Ovary (tissue), 9 donors: ENCODE results near the gene COPS4. TPM values are rescaled to one million over a fixed set of nuclear protein-coding genes. Genes with fewer than 3 reads are reported as not detected.
A peak's percentile ranks its signal among the peaks of the same experiment; 100 is the strongest.
"Not testable (repeated sequence)": the region's sequence is repeated elsewhere in the genome, so short reads cannot be mapped to it uniquely, and the experiment has no call there.

Experiments
- DNase-seq, 5 donors: peaks; one replicate each; pipeline ENCODE4 v3.0.0-alpha.2; 2019 to 2020
- H3K27ac ChIP-seq, 2 donors: fragments of 200-600 bp; one replicate each; pipeline versions ENCODE4 v1.5.1 to v1.8.0; 2019 to 2022
- H3K27me3 ChIP-seq: fragments of 200-600 bp; one replicate; pipeline ENCODE4 v1.8.0; 2022
- H3K36me3 ChIP-seq: fragments of 200-600 bp; sonication (generic); one replicate; pipeline ENCODE4 v1.5.1; 2019
- H3K4me1 ChIP-seq: one replicate; pipeline ENCODE4 v1.8.1; 2013; ENCODE audit warnings: mild to moderate bottlenecking, moderate library complexity; ENCODE audit not compliant: insufficient read depth
- H3K4me3 ChIP-seq: fragments of 200-600 bp; sonication (generic); one replicate; pipeline ENCODE4 v1.5.1; 2017
- H3K9me3 ChIP-seq, 2 donors: fragments of 200-600 bp in 1 of 2; sonication (generic) in 1 of 2; one replicate each; pipeline versions ENCODE4 v1.5.1 to v1.8.1; 2013 to 2019; ENCODE audit warnings: mild to moderate bottlenecking in 1 of 2, moderate library complexity in 1 of 2
- CTCF ChIP-seq, 3 donors: fragments of 450-650 bp in 2 of 3; fragments of 200-600 bp in 1 of 3; IDR thresholded peaks; one replicate each; pipeline versions ENCODE4 v1.5.1 to v1.8.0; 2016 to 2022; ENCODE audit warnings: antibody characterized with exemption in 3 of 3, mild to moderate bottlenecking in 1 of 3
- EP300 ChIP-seq: sonication (generic); formaldehyde crosslinking; IDR thresholded peaks from one replicate; pipeline ENCODE4 v1.6.1; 2017; ENCODE audit warnings: antibody characterized with exemption
- POLR2A ChIP-seq: fragments of 450-650 bp; IDR thresholded peaks from one replicate; pipeline ENCODE4 v1.6.1; 2017; ENCODE audit warnings: antibody characterized with exemption, mild to moderate bottlenecking, moderate library complexity
- WGBS, 3 donors: extraction: QIAGEN DNeasy Blood & Tissue Kit in 1 of 3; methylation state at CpG; one replicate each; pipeline versions ENCODE4 v1.1.5 to v1.1.7; 2013 to 2017; 5-methylcytosine and 5-hydroxymethylcytosine counted together
- intact Hi-C, 4 donors: fragments of 100-400 bp; cut with DNase I; formaldehyde crosslinking; loops; one replicate each; pipeline versions ENCODE4 v1.11.0 to v1.15.1; 2022 to 2023
- polyA plus RNA-seq, 2 donors: library from polyadenylated mRNA; stranded (reverse); fragments of 200-250 nt in 1 of 2; fragments of 350-450 nt in 1 of 2; fragmentation: Illumina TruSeq in 1 of 2; extraction: RNeasy Lipid Tissue Mini Kit (QIAGEN cat#74804) in 1 of 2; gene quantifications; one replicate each; pipeline ENCODE4 v1.2.3, GENCODE V29; 2013 to 2014
- total RNA-seq, 7 donors: library from RNA; depleted of rRNA in 2 of 7; stranded (reverse); fragments of >200 nt in 2 of 7; fragmentation: NEBNext Ultra II Directional in 3 of 7; extraction: Animal tissue kit (Norgen Biotek cat#: 25700) in 3 of 7; gene quantifications; one replicate each; pipeline versions ENCODE4 v1.1.0 to v1.2.4, GENCODE V29; 2016 to 2023
- donor health status: DM: no; HTN: no; CAD: no; lungs with moderate emphysema.
- donor health status: DM: no; HTN: no; CAD: no.
- donor health status: Bipolar disorder and iron deficiency.
- donor health status: DM: yes; HTN: yes; CAD: no.
- donor health status: DM: no; HTN: no; CAD: no.
- donor health status: DM: yes; HTN: yes; CAD: no.

Gene COPS4
- total and polyA plus RNA-seq, 9 donors: 30.7 to 45.3 (median 34.1) TPM

GRCh38 chr4:82994834-82995233 lies 40.1 kb upstream of the COPS4 start:
- Histone ChIP-seq H3K4me1 (no peaks in the 10 kb centered on the region), H3K9me3 (no peaks in the 10 kb centered on the region), H3K4me3 (no peak overlapping the region), H3K36me3 (no peaks in the 10 kb centered on the region), H3K27me3 (no peaks in the 10 kb centered on the region), H3K27ac (no peak overlapping the region)
- intact Hi-C loops: no loop called here
- DNase-seq: no peak
- 68 to 71% (median 71%) methylated on average over 4 of the region's 4 CpGs for WGBS, 3 donors
- no peak for TF ChIP-seq EP300
- no peak for TF ChIP-seq CTCF (IDR thresholded peaks at IDR 0.05)

- H3K36me3 ChIP-seq: no peaks in the 10 kb centered on the region
- H3K27me3 ChIP-seq: no peaks in the 10 kb centered on the region
- H3K4me1 ChIP-seq: no peaks in the 10 kb centered on the region
- no peak overlapping the region for H3K27ac ChIP-seq
- no peak for DNase-seq
- TF ChIP-seq CTCF (IDR thresholded peaks at IDR 0.05): no peak
- TF ChIP-seq EP300: no peak
- TF ChIP-seq POLR2A: no peak
- no peaks in the 10 kb centered on the region for H3K9me3 ChIP-seq
- intact Hi-C loops: no loop called here
- no peak overlapping the region for H3K4me3 ChIP-seq
These were observed 36.1 kb upstream of the COPS4 start for GRCh38 chr4:82998898-82999297.

GRCh38 chr4:83002329-83002728 lies 32.7 kb upstream of the COPS4 start:
- WGBS, 3 donors: 92 to 97% (median 95%) methylated on average over 3 of the region's 3 CpGs
- intact Hi-C loops: no loop called here
- Histone ChIP-seq H3K36me3 (no peaks in the 10 kb centered on the region), H3K4me1 (no peaks in the 10 kb centered on the region), H3K27ac (no peak overlapping the region), H3K9me3 (no peaks in the 10 kb centered on the region), H3K4me3 (no peak overlapping the region), H3K27me3 (no peaks in the 10 kb centered on the region)
- no peak for DNase-seq
- TF ChIP-seq POLR2A: no peak
- no peak for TF ChIP-seq CTCF (IDR thresholded peaks at IDR 0.05)
- no peak for TF ChIP-seq EP300

GRCh38 chr4:83003044-83003791 lies 31.8 kb upstream of the COPS4 start:
- DNase-seq, H3K4me1 ChIP-seq, intact Hi-C loops, H3K36me3 ChIP-seq, H3K27me3 ChIP-seq, H3K27ac ChIP-seq, H3K4me3 ChIP-seq, H3K9me3 ChIP-seq: not testable (repeated sequence)
- 91 to 95% (median 95%) methylated on average over 14 of the region's 14 CpGs for WGBS, 3 donors

- H3K27ac ChIP-seq: no peak overlapping the region
- TF ChIP-seq POLR2A: no peak
- no peak for TF ChIP-seq CTCF (IDR thresholded peaks at IDR 0.05)
- TF ChIP-seq EP300: no peak
- 61 to 79% (median 76%) methylated on average over 3 of the region's 3 CpGs for WGBS, 3 donors
- H3K9me3 ChIP-seq: no peaks in the 10 kb centered on the region
- H3K27me3 ChIP-seq: no peaks in the 10 kb centered on the region
- no peaks in the 10 kb centered on the region for H3K4me1 ChIP-seq
- H3K4me3 ChIP-seq: peak overlapping the region; percentile 91
- DNase-seq: no peak
- no peaks in the 10 kb centered on the region for H3K36me3 ChIP-seq
- intact Hi-C loops: no loop called here
These were observed 25.5 kb upstream of the COPS4 start for GRCh38 chr4:83009529-83009928.
